ENCODE measurements around the gene RETREG1.
"Not testable (repeated sequence)": the region's sequence is repeated elsewhere in the genome, so short reads cannot be mapped to it uniquely, and the experiment has no call there.

The RETREG1 gene

GRCh38 chr5:16541592-16541991 lies 75.2 kb downstream of the RETREG1 start:
- not testable (repeated sequence) for H3K9me3 Mint-ChIP-seq, H3K4me3 Mint-ChIP-seq, H3K27ac Mint-ChIP-seq, ATAC-seq, H3K27me3 Mint-ChIP-seq, H3K4me1 Mint-ChIP-seq
- peaks cover 11% of the 10 kb centered on the region for H3K36me3 Mint-ChIP-seq

GRCh38 chr5:16540421-16540820 lies 76.4 kb downstream of the RETREG1 start:
- peaks cover 11% of the 10 kb centered on the region for H3K36me3 Mint-ChIP-seq
- peaks cover 9% of the 10 kb centered on the region for H3K27me3 Mint-ChIP-seq
- ATAC-seq, result no peak
- H3K27ac Mint-ChIP-seq, result no peak overlapping the region
- no peak overlapping the region for H3K4me3 Mint-ChIP-seq
- H3K4me1 Mint-ChIP-seq, result no peaks in the 10 kb centered on the region
- peaks cover 3% of the 10 kb centered on the region for H3K9me3 Mint-ChIP-seq

- Mint-ChIP-seq H3K27ac (no peak overlapping the region), H3K9me3 (peaks cover 3% of the 10 kb centered on the region), H3K36me3 (peaks cover 11% of the 10 kb centered on the region), H3K4me1 (no peaks in the 10 kb centered on the region), H3K4me3 (no peak overlapping the region), H3K27me3 (peaks cover 9% of the 10 kb centered on the region)
- no peak for ATAC-seq
Measured at GRCh38 chr5:16539169-16539666, 77.6 kb downstream of the RETREG1 start.

- H3K9me3 Mint-ChIP-seq, result peaks cover 3% of the 10 kb centered on the region
- ATAC-seq, result no peak
- H3K4me3 Mint-ChIP-seq, result no peak overlapping the region
Measured at GRCh38 chr5:16538006-16538405, 78.8 kb downstream of the RETREG1 start.

GRCh38 chr5:16536818-16537217 lies 80.0 kb downstream of the RETREG1 start:
- Mint-ChIP-seq H3K27me3 (peaks cover 9% of the 10 kb centered on the region), H3K36me3 (peaks cover 11% of the 10 kb centered on the region), H3K9me3 (peaks cover 3% of the 10 kb centered on the region), H3K4me3 (no peak overlapping the region), H3K27ac (no peak overlapping the region), H3K4me1 (no peaks in the 10 kb centered on the region)
- ATAC-seq, result no peak

More at GRCh38 chr5:16538006-16538405, 78.8 kb downstream of the RETREG1 start:
- no peaks in the 10 kb centered on the region for H3K4me1 Mint-ChIP-seq
- peaks cover 11% of the 10 kb centered on the region for H3K36me3 Mint-ChIP-seq
- no peak overlapping the region for H3K27ac Mint-ChIP-seq
- peaks cover 9% of the 10 kb centered on the region for H3K27me3 Mint-ChIP-seq

- Mint-ChIP-seq H3K27me3 (peaks cover 9% of the 10 kb centered on the region), H3K9me3 (no peaks in the 10 kb centered on the region)
- no peak for ATAC-seq
Measured at GRCh38 chr5:16536246-16536645, 80.6 kb downstream of the RETREG1 start.

GRCh38 chr5:16534280-16534679 lies 82.5 kb downstream of the RETREG1 start:
- no peaks in the 10 kb centered on the region for H3K9me3 Mint-ChIP-seq
- ATAC-seq, result no peak
- H3K27me3 Mint-ChIP-seq, result peaks cover 9% of the 10 kb centered on the region
- H3K36me3 Mint-ChIP-seq, result peaks cover under 1% of the 10 kb centered on the region
- no peak overlapping the region for H3K4me3 Mint-ChIP-seq
- H3K4me1 Mint-ChIP-seq, result no peaks in the 10 kb centered on the region
- H3K27ac Mint-ChIP-seq, result no peak overlapping the region

More at GRCh38 chr5:16536246-16536645, 80.6 kb downstream of the RETREG1 start:
- no peak overlapping the region for H3K27ac Mint-ChIP-seq
- no peak overlapping the region for H3K4me3 Mint-ChIP-seq
- H3K4me1 Mint-ChIP-seq, result no peaks in the 10 kb centered on the region
- peaks cover 6% of the 10 kb centered on the region for H3K36me3 Mint-ChIP-seq

GRCh38 chr5:16531063-16531648 lies 85.6 kb downstream of the RETREG1 start:
- no peak for ATAC-seq
- Mint-ChIP-seq H3K27ac (no peak overlapping the region), H3K36me3 (no peaks in the 10 kb centered on the region), H3K4me1 (no peaks in the 10 kb centered on the region), H3K27me3 (no peaks in the 10 kb centered on the region), H3K4me3 (no peak overlapping the region), H3K9me3 (no peaks in the 10 kb centered on the region)

GRCh38 chr5:16529306-16529705 lies 87.5 kb downstream of the RETREG1 start:
- no peaks in the 10 kb centered on the region for H3K27me3 Mint-ChIP-seq
- H3K9me3 Mint-ChIP-seq, result no peaks in the 10 kb centered on the region
- H3K27ac Mint-ChIP-seq, result no peak overlapping the region
- no peak overlapping the region for H3K4me3 Mint-ChIP-seq
- no peak for ATAC-seq
- no peaks in the 10 kb centered on the region for H3K4me1 Mint-ChIP-seq
- H3K36me3 Mint-ChIP-seq, result no peaks in the 10 kb centered on the region

- Mint-ChIP-seq H3K27me3 (no peaks in the 10 kb centered on the region), H3K36me3 (no peaks in the 10 kb centered on the region), H3K4me1 (no peaks in the 10 kb centered on the region), H3K4me3 (no peak overlapping the region), H3K27ac (no peak overlapping the region), H3K9me3 (no peaks in the 10 kb centered on the region)
- no peak for ATAC-seq
Measured at GRCh38 chr5:16528382-16529110, 88.3 kb downstream of the RETREG1 start.

- Mint-ChIP-seq H3K27ac (no peak overlapping the region), H3K4me1 (no peaks in the 10 kb centered on the region), H3K4me3 (no peak overlapping the region), H3K9me3 (no peaks in the 10 kb centered on the region), H3K36me3 (no peaks in the 10 kb centered on the region), H3K27me3 (no peaks in the 10 kb centered on the region)
- no peak for ATAC-seq
Measured at GRCh38 chr5:16525651-16526050, 91.1 kb downstream of the RETREG1 start.

- no peak for ATAC-seq
- Mint-ChIP-seq H3K4me3 (no peak overlapping the region), H3K9me3 (no peaks in the 10 kb centered on the region), H3K4me1 (no peaks in the 10 kb centered on the region), H3K27me3 (no peaks in the 10 kb centered on the region), H3K36me3 (no peaks in the 10 kb centered on the region), H3K27ac (no peak overlapping the region)
Measured at GRCh38 chr5:16524286-16524685, 92.5 kb downstream of the RETREG1 start.

- Mint-ChIP-seq H3K36me3 (no peaks in the 10 kb centered on the region), H3K27me3 (no peaks in the 10 kb centered on the region), H3K4me1 (no peaks in the 10 kb centered on the region), H3K4me3 (no peak overlapping the region), H3K27ac (no peak overlapping the region), H3K9me3 (no peaks in the 10 kb centered on the region)
- no peak for ATAC-seq
Measured at GRCh38 chr5:16521521-16522483, 95.0 kb downstream of the RETREG1 start.

- Mint-ChIP-seq H3K36me3 (no peaks in the 10 kb centered on the region), H3K4me1 (no peaks in the 10 kb centered on the region), H3K9me3 (no peaks in the 10 kb centered on the region), H3K27ac (no peak overlapping the region), H3K4me3 (no peak overlapping the region), H3K27me3 (no peaks in the 10 kb centered on the region)
- ATAC-seq, result no peak
Measured at GRCh38 chr5:16520841-16521240, 96.0 kb downstream of the RETREG1 start.

GRCh38 chr5:16519435-16519834 lies 97.4 kb downstream of the RETREG1 start:
- no peaks in the 10 kb centered on the region for H3K4me1 Mint-ChIP-seq
- no peak for ATAC-seq
- H3K27me3 Mint-ChIP-seq, result no peaks in the 10 kb centered on the region
- H3K9me3 Mint-ChIP-seq, result no peaks in the 10 kb centered on the region
- no peak overlapping the region for H3K4me3 Mint-ChIP-seq
- H3K36me3 Mint-ChIP-seq, result no peaks in the 10 kb centered on the region
- no peak overlapping the region for H3K27ac Mint-ChIP-seq
